DMS153 (cell line): Measurements from ENCODE around the gene STAT6.
"Not testable (repeated sequence)": the region's sequence is repeated elsewhere in the genome, so short reads cannot be mapped to it uniquely, and the experiment has no call there.

Experiments
- DNase-seq: peaks from one replicate; lab custom pipeline; 2025; lab: John Stamatoyannopoulos, UW

The STAT6 gene

DNA sequence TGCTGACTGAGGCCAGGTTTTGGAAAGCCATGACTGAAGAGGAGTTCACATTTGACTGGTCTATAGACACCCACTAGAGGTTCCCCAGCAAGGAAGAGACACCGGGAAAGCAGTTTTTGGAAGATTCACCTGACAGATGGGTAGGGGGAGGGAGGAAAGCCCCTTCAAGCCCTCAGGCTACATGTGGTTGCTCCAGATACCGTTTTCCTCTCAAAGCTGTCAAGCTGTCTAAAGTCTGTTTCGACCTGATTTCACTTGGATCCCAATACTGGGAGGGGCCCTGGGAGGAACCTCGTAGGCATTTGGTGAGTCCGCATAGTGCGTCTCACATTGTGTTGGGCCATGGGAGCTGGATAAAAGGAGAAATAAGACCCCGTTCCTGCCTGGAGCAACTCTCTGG, 15.4 kb upstream of the STAT6 start:
- no peak for DNase-seq

DNA sequence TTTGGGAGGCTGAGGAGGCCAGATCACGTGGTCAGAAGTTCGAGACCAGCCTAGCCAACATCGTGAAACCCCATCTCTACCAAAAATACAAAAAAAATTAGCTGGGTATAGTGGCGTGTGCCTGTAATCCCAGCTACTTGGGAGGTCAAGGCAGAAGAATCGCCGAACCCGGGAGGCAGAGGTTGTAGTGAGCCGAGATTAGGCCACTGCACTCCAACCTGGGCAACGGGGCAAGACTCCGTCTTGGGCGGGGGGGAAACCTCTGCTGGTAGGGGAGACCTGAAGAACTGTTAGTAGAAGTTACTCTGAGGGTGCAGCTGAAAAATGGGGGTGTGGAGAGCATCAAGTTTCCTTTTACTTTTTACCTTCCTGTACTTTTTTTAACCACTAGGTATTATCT, 14.9 kb upstream of the STAT6 start:
- DNase-seq, result no peak

DNA sequence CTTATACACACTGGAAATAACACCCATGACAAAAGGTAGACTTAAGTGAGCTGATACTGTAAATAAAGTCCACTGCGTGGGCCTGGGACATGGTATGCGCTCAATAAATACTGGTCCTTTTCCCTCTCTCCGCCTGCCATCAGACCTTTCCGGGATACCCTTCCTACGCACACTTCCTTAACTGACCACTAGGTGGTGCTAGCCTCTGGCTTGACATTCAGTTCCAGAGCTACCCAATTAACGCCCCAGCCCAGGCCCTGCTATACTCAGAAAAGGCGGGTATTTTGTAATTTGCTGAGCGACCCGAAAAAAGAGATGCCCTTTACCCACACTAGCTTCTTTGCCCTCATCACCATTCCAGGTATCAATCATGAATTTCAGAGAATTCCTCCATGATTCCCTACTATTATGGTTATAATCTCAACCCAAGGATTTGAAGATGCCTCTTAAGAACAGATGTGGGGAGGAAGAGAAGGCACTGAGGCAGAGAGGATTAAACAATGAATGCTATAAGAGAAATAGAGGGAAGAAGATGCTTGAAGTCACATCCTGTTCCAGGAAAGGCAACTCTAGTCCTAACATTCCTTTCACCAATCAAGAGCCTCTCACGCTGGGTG, 13.2 kb upstream of the STAT6 start:
- DNase-seq, result peak; percentile 47

DNA sequence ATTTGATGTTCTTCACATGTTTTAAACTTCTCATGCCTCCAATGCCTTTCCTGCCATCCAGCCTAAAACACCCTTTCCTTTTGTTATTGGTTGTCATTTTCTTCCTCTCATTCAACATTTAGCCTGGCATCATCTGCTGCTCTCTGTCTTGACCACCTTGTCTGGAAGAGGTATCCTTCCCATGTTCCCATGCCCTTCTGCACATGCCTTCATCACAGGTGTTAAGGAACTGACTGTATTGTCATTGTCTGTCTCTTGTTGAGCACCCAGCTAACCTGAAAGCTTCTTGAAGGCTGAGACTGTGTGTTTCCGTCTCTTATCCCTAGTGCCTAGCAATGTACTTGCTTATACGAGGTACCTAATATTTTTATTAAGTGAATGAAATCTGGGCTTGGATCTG, 12.7 kb upstream of the STAT6 start:
- no peak for DNase-seq

DNA sequence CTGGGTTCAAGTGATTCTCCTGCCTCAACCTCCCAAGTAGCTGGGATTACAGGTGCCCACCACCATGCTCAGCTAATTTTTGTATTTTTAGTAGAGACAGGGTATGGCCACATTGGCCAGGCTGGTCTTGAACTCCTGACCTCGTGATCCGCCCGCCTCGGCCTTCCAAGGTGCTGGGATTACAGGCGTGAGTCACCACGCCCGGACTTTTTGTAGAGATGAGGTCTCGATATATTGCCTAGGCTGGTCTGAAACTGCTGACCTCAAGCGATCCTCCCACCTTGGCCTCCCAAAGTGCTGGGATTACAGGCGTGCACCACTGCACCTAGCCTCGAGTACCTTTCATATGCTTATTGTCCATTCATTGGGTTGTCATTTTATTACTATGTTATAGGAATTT, 9.6 kb upstream of the STAT6 start:
- DNase-seq, result not testable (repeated sequence)

DNA sequence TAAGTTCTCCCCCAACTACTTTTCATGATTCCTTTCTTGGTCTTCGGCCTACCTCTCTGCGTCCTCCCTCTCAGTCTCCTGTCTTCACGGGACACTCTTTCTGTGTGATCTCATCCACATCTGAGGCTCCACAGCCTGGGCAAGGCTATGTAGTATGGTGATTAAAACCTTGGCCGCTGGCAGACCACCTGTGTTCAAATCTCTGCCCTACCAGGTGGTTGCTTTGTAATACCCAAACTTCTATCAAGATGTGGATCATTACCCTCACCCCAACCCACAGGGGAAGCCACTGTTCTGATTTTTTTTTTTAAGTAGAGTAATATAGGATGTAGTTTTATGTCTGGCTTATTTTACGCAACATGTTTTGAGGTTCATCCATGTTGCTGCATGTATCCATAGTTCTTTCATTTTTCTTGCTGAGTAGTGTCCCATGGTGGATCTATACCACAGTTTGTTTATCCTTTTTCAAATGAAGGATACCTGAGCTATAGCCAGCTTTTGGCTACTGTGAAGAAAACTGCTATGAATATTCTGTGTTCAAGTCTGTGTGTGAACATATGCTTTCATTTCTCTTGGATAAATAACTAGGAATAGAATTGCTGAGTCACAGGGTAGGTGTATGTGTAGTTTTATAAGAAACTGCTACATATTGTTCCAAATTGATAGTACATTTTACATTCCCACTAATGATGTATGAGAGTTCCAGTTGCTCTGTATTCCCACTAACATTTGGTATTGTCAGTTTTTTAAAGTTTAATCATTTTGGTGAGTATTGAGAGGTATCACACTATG, 8.3 kb upstream of the STAT6 start:
- DNase-seq, result no peak

DNA sequence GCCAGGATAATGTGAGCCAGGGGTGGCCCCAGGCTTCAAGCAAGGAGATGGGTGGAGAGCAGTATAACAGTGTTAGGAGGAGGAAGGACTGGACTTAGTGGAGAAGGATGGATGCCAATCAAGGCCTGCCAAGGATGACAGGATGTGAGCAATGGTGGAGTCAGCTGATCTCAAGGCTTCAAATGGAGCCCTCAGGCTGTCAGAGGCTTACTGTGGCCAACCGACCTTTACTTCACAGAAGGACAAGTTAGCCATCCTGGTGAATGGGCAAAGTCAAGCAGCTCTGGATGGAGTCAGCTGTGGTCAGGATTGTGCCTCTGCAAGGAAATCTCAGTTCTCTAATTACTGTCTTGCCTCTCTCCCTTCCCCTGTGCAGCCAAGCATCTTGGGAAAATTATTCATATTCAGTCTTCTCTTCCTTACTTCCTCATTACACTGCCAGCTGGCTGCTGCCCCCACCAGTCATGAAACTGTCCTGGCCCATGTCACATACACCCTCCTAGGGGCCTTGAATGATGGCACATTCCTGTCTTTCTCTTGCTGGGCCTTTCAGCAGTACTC, 7.6 kb upstream of the STAT6 start:
- DNase-seq, result no peak

DNA sequence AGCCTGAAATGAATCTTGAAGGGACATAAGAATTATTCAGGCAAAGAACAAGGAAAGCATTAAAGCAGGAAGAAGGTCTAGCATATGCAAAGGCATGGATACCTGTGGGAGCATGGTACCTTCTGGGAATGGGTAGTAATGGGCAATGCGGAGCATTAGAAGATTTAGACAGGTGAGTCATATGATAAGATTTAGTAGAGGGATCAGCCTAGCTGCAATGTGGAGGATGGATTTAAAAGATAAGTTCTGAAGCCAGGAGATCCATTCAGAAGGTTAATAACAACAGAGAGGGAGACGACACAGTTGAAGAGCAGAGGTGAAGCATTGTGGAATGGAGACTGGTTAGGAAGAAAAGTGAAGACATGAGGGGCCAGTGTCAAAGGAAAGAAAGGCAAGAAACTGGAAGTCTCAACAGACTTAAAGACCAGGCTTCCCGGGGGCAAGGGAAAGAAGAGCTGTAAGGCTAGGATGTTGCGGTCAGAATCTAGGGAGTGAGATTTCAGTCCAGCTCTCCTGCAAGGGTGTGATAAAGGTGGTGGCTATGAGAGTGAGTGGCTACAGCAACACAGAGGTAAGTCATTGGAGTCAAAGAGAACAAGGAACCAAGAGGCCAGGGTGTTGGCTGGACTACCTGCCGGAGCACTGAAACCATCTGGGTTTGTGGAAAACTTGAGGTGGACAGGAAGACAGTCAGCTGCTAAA, 5.6 kb upstream of the STAT6 start:
- no peak for DNase-seq

DNA sequence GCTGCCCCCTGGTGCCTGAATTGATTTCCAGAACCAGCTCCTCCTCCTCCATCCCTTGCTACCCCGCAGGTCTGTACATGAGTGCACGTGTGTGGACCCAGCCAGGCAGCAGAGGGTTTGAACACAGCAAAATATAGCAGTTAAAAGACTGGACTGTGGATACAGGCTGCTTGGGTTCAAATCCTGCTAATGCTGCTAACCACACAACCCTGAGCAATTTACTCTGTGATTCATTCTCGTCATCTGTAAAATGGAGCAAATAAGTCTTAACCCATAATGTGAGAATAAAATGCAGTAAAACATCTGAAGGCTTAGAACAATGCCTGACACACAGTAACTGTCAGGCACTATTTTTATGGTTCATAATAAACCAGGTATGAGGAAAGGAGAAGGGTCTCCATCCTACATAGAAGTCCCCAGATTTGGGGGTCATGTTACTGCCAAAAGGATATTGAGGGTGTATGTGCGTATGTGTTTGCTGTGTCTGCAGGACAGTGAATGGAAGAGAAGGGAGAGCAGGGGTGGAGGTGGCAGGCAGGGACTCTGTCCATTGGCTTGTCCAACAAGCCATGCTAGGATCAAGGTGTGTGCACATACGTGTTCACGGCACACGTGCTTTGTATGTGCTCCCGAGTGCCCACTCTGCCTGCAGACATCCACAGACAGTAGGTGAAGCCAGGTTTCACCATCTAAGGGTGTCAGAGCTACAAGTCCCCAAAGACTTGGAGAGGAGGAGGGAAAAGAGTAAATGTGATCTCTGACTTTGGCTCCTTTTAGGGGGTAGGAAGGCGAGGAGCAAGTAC, 1.5 kb upstream of the STAT6 start:
- DNase-seq, result no peak

DNA sequence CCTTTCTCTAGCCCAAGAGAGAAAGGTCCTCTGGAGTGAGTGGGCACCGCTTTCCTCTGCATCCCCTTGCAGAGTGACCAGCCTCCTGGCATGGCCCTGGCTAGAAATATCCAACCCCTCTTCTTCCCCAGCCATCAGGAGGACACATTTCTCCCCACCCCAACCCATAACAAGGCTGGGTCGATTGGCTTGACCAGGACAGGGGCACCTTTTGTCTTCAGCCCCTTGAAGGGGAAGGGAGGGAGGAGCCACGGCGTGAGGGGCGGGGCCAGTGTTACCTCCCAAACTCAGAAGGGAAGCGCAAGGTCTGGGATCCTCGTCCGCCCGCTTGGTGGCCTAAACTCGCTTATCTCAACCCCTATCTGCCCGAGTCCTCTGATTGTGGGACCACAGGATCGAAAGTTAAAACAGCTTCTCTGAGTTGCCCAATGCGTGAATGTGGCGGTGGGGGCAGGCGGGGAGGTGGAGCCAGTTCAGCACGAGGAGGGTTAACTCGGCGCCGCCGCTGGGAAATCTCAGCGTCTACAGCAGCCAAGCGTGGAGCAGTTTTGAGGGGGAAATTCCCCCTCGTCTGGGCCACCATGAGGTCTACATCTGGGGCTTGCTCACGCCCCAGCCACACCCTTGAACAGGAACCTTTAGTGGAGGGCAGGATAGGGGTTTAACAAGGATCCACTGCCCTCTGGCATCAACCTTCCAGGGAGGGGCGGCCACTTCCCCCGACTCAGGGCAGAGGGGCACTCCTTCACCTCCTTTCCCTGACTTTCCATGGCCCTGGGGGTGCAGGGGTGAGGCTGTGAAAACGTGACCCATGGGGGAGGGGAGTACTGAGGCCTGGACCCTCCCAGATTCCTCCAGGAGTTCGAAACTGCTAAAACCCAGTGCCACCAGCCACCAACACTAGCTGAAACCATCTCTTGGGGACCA, 795 bp downstream of the STAT6 start:
- peak; percentile 20 for DNase-seq

DNA sequence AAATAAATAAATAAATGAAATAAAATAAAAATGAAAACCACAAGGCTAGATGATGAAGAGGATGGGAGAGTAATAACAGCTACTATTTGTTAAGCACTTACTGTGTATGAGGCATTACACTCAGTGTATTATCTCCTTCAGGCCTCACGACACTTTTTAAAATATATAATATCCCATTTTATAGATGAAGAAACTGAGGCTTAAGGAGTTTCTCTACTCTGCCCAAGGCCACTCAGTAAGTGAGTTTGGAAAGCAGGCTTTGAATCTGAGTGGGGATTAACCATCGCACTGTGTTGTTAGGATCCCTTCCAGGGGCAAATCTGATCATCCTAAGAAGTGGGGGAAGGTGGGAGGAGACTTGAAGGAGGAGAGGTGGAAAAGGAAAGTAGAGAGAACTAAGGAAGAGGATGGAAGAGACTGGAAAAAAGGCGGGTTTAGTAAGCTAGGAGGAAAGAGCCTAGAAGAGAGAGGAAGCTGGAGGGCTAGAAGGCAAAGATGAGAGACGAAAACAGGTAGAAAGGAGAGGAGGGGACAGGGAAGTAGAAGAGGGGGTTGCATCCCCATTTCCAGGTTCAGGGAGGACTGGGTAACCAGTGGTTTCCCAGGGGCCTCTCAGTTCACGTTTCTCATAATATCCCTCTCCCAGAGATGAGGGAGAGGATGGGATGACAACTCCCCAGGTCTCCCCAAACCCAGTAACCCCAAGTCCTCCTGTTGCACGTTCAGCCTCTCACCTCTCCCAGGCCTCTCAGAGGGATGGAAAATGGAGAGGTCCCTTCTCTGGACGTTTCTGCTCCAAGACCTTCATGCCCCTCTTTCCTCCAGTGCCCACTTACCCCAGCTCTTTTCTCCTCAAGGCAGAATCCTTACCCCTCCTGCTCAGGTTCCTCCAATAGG, 1.7 kb downstream of the STAT6 start:
- no peak for DNase-seq

DNA sequence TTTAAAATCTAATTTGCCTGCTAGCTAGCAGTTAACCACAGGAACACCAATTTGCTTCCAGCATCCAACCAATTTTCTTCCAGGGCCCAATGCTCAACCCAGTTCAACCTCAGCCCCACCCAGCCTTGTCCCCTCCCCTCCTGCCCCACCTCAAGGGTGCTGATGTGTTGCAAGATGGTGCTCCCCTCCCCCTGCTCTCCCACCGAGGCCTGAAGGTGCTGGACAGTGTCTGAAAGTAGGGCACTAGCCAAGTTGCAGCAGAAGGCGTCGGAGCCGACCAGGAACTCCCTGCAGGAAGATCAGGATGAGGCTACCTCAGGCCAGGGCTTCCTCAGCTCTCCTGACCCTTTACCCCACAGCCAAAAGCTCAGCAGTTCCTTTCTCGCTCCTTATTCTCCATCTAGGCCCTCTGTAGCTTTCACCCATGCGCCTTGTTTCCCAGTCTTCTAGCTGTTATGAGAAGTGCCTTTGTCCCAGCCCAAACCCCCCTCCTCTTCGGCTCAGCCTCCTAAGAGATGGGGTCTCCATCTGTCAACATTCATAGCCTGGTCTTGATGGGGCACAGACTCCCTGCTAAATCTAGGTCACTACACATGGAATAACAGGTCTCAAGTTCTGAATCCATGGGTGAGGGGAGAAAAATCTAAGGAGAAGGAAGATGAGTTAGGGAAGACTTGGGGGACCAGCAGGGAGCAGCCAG, 3.6 kb downstream of the STAT6 start:
- no peak for DNase-seq

DNA sequence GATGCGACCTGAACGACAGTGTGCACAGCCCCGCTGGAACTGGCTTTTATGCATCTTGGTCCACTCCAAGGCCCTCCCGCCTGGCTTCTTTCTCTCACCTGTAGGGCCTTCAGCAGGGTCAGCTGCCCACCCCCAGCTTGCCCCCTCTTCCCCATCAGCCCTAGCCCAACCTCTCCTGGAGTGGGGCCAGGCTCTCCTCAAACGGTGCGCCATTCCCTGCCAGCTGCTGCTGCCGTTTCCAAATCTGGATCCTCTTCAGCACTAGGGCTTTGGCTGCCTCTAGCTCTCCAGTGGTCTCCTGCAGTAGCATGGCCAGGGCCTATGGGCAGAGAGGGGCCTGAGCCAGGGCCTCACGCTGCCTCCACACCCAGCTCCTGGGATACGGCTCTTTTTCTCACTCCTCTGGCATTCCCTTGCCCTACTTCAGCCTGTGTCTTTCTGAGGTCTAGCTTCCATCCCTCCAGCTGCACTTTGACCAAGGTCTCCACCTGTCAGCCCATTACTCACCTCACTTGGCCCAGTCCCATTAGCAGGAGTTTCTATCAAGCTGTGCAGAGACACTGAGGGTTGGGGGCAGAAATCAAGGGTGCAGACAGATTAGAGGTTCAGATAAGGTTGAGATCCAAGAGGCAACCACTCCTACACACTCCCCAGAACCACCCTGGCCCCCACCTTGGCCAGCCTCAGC, 5.0 kb downstream of the STAT6 start:
- DNase-seq, result no peak

DNA sequence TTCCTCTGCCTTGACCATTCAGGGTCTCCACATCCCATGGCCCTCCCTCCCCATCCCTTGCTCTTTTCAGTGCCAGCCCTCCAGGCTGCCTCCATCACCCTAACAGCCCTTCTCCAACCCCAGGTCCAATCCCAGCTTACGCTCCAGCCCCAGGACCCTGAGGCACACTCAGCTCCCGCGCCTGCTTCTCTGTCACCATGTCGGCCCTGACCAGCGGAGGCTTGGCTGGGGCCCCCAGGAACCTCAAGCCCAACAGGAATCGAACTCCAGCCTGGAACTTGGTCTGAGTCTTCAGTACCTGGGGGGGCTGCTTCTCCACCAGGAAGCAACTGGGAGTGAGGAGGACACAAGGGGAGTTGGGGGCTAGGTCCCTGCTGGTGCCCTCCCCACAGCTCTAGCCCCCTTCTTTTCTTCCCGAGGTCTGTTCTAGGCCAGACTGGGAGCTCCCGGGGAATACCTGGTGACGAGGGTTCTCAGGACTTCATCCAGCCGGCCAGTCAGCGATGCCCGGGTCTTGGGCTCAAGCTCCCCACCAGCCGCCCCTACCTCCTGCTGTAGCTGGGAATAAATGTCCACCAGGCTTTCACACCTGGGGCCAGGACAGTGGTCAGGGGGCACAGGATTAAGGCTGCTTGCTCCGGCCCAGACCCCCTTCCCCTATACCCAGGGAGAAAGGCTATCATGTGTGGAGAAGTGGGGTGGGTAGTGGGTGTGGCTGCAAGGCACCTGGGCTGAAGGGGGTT, 6.0 kb downstream of the STAT6 start:
- DNase-seq, result no peak

DNA sequence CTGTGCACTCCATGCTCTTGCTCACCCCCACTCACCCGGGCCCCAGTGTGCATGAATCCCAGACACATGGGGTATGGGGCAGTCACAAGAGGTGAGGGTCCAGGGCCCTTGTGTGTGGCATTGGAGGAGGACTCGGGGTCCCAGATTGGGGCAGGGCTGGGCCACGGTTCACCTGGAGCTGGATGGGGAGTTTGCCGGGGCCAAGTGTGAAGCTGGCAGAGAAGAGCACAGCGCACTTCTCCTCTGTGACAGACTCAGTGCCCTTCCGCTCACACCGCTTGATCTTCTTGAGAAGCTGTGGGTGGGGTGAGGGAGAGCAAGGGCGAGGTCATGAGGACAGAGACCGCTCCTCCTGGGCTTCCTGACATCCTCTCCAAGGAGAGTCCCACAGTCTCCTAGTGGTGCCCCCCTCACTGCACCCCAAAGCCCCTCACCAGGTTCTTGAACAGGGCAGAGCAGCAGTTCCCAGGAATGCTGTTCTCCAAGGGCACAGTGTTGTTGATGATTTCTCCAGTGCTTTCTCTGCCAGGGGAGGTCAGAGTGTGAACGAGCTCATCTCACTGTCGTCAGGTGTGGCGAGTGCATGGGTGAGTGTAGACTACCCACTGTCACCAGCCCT, 6.8 kb downstream of the STAT6 start:
- no peak for DNase-seq

DNA sequence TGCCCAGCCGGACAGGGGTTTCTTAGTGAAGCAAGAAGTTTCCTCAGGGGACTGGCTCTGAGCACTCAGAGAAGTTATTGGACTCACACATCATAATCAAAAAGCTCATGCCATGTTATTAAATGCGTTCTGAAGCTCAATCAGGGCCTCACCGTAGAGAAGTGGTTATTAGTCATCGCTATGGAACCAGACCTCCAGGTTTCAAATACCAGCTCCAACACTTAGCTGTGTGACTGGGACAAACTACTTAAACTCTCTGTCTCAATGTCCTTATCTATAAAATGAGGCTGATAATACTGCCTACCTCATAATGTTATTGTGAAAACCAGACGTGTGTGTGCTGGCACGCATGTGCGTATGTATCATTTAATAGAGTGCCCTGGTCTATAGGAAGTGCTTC, 7.3 kb downstream of the STAT6 start:
- no peak for DNase-seq

DNA sequence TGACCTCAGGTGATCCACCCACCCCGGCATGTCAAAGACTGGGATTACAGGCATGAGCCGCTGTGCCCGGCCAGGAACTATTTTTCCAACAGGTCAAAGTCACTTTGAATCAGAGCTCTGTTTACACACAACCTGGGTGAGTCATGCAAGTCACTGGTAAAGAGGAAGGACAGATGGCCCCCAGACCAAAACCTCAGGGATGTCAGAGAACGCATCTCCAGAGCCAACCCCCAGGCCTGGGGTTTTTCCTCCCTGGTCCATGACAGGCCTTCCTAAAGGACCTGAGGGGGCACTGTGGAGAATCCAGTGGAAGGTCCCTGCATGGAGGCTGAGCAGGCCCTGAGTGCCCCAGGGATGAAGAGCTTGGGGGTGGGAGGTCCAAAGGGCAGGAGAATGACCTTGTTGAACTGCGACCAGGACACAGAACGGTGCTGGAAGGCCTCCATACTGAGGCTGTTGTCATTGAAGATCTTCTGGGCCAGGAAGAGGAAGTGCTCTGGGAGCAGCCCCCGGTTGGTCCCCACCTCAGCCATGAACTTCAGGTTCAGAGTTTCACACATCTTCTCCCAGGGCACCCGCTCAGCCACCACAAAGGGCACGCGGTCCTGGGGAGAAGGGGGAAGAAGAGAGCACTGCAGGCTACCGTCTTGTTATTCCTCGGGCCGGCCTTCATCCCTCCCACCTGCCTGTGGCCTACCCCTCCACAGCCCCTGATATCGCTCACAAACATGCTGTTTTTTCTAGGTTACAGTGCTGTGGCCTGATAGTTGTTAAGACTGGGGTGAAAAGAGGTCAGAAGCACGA, 9.1 kb downstream of the STAT6 start:
- no peak for DNase-seq
